Activated naive CD8-positive, alpha-beta T cell treated with anti-CD3 and anti-CD28 coated beads, Interleukin-2, amount 50 U/mL, for 24 hours (primary cell): ENCODE results near the gene MVB12B.

Source experiments
- ATAC-seq: fragments of 150-1000 bp; cut with Tn5 transposase; one replicate; pipeline ENCODE4 v1.10.0; 2021
- DNase-seq: peaks from one replicate; pipeline ENCODE4 v3.0.0; 2021
- H3K27ac Mint-ChIP-seq: one replicate; pipeline ENCODE4 v1.8.0; 2021; ENCODE audit warnings: mild to moderate bottlenecking, mixed read lengths
- H3K27me3 Mint-ChIP-seq: one replicate; pipeline ENCODE4 v1.8.0; 2021; ENCODE audit warnings: mixed read lengths
- H3K36me3 Mint-ChIP-seq: one replicate; pipeline ENCODE4 v1.8.0; 2021; ENCODE audit warnings: low read depth, mixed read lengths
- H3K4me1 Mint-ChIP-seq: one replicate; pipeline ENCODE4 v1.8.0; 2021; ENCODE audit warnings: mixed read lengths
- H3K4me3 Mint-ChIP-seq: one replicate; pipeline ENCODE4 v1.8.0; 2021; ENCODE audit warnings: mild to moderate bottlenecking, moderate library complexity, mixed read lengths
- H3K9me3 Mint-ChIP-seq: one replicate; pipeline ENCODE4 v1.8.0; 2021; ENCODE audit warnings: mixed read lengths

Gene MVB12B

GRCh38 chr9:126419475-126419874 is 92.8 kb downstream of the MVB12B start:
- Mint-ChIP-seq H3K4me3 (no peak overlapping the region), H3K27me3 (no peaks in the 10 kb centered on the region), H3K36me3 (no peaks in the 10 kb centered on the region), H3K4me1 (peaks cover 16% of the 10 kb centered on the region), H3K9me3 (no peaks in the 10 kb centered on the region), H3K27ac (no peak overlapping the region)
- ATAC-seq: no peak
- DNase-seq: no peak

- DNase-seq (no peak), ATAC-seq (no peak)
- Mint-ChIP-seq H3K27me3 (no peaks in the 10 kb centered on the region), H3K9me3 (no peaks in the 10 kb centered on the region), H3K27ac (no peak overlapping the region), H3K4me3 (no peak overlapping the region), H3K4me1 (peaks cover 16% of the 10 kb centered on the region), H3K36me3 (no peaks in the 10 kb centered on the region)
Measured at GRCh38 chr9:126420135-126420534, 93.5 kb downstream of the MVB12B start.

GRCh38 chr9:126420643-126421564 is 94.3 kb downstream of the MVB12B start:
- Mint-ChIP-seq H3K4me3 (no peak overlapping the region), H3K27ac (no peak overlapping the region), H3K4me1 (peaks cover 15% of the 10 kb centered on the region), H3K27me3 (no peaks in the 10 kb centered on the region), H3K9me3 (no peaks in the 10 kb centered on the region), H3K36me3 (no peaks in the 10 kb centered on the region)
- ATAC-seq (no peak), DNase-seq (no peak)

- DNase-seq (no peak), ATAC-seq (no peak)
- H3K27ac Mint-ChIP-seq: no peak overlapping the region
- no peaks in the 10 kb centered on the region for H3K9me3 Mint-ChIP-seq
- no peak overlapping the region for H3K4me3 Mint-ChIP-seq
- no peaks in the 10 kb centered on the region for H3K36me3 Mint-ChIP-seq
- H3K27me3 Mint-ChIP-seq: no peaks in the 10 kb centered on the region
- peaks cover 15% of the 10 kb centered on the region for H3K4me1 Mint-ChIP-seq
Measured at GRCh38 chr9:126421567-126422428, 95.2 kb downstream of the MVB12B start.

GRCh38 chr9:126423142-126423915 is 96.7 kb downstream of the MVB12B start:
- Mint-ChIP-seq H3K4me3 (no peak overlapping the region), H3K27ac (no peak overlapping the region), H3K9me3 (no peaks in the 10 kb centered on the region), H3K27me3 (no peaks in the 10 kb centered on the region), H3K36me3 (no peaks in the 10 kb centered on the region), H3K4me1 (peaks cover 15% of the 10 kb centered on the region)
- no peak for DNase-seq
- no peak for ATAC-seq

GRCh38 chr9:126423916-126424185 is 97.2 kb downstream of the MVB12B start:
- no peak for ATAC-seq
- H3K9me3 Mint-ChIP-seq: no peaks in the 10 kb centered on the region
- no peak for DNase-seq
- H3K27me3 Mint-ChIP-seq: no peaks in the 10 kb centered on the region
- no peaks in the 10 kb centered on the region for H3K36me3 Mint-ChIP-seq
- peaks cover 15% of the 10 kb centered on the region for H3K4me1 Mint-ChIP-seq
- H3K27ac Mint-ChIP-seq: no peak overlapping the region
- no peak overlapping the region for H3K4me3 Mint-ChIP-seq

- peaks cover 15% of the 10 kb centered on the region for H3K4me1 Mint-ChIP-seq
- H3K9me3 Mint-ChIP-seq: no peaks in the 10 kb centered on the region
- H3K36me3 Mint-ChIP-seq: no peaks in the 10 kb centered on the region
- no peak for ATAC-seq
- H3K4me3 Mint-ChIP-seq: no peak overlapping the region
- H3K27ac Mint-ChIP-seq: no peak overlapping the region
- no peaks in the 10 kb centered on the region for H3K27me3 Mint-ChIP-seq
- no peak for DNase-seq
Measured at GRCh38 chr9:126424511-126424910, 97.9 kb downstream of the MVB12B start.

GRCh38 chr9:126428534-126429175 is 102.0 kb downstream of the MVB12B start:
- Mint-ChIP-seq H3K27me3 (no peaks in the 10 kb centered on the region), H3K9me3 (no peaks in the 10 kb centered on the region), H3K4me1 (peaks cover 5% of the 10 kb centered on the region), H3K36me3 (no peaks in the 10 kb centered on the region), H3K27ac (no peak overlapping the region), H3K4me3 (no peak overlapping the region)
- DNase-seq: no peak
- no peak for ATAC-seq

- Mint-ChIP-seq H3K9me3 (no peaks in the 10 kb centered on the region), H3K4me3 (no peak overlapping the region), H3K27me3 (no peaks in the 10 kb centered on the region), H3K4me1 (peaks cover 2% of the 10 kb centered on the region), H3K27ac (no peak overlapping the region), H3K36me3 (no peaks in the 10 kb centered on the region)
- no peak for DNase-seq
- ATAC-seq: no peak
Measured at GRCh38 chr9:126429190-126429589, 102.6 kb downstream of the MVB12B start.

GRCh38 chr9:126430124-126430523 is 103.5 kb downstream of the MVB12B start:
- Mint-ChIP-seq H3K27ac (no peak overlapping the region), H3K36me3 (no peaks in the 10 kb centered on the region), H3K27me3 (no peaks in the 10 kb centered on the region), H3K4me3 (no peak overlapping the region), H3K9me3 (no peaks in the 10 kb centered on the region), H3K4me1 (no peaks in the 10 kb centered on the region)
- no peak for ATAC-seq
- no peak for DNase-seq

- Mint-ChIP-seq H3K4me1 (no peaks in the 10 kb centered on the region), H3K27ac (no peak overlapping the region), H3K9me3 (no peaks in the 10 kb centered on the region), H3K4me3 (no peak overlapping the region), H3K36me3 (no peaks in the 10 kb centered on the region), H3K27me3 (no peaks in the 10 kb centered on the region)
- DNase-seq (no peak), ATAC-seq (no peak)
Measured at GRCh38 chr9:126431077-126431742, 104.6 kb downstream of the MVB12B start.

- no peaks in the 10 kb centered on the region for H3K4me1 Mint-ChIP-seq
- no peak for DNase-seq
- H3K36me3 Mint-ChIP-seq: no peaks in the 10 kb centered on the region
- no peak overlapping the region for H3K4me3 Mint-ChIP-seq
- no peak for ATAC-seq
- no peaks in the 10 kb centered on the region for H3K27me3 Mint-ChIP-seq
- H3K27ac Mint-ChIP-seq: no peak overlapping the region
- no peaks in the 10 kb centered on the region for H3K9me3 Mint-ChIP-seq
Measured at GRCh38 chr9:126432659-126433058, 106.0 kb downstream of the MVB12B start.

GRCh38 chr9:126435105-126435504 is 108.5 kb downstream of the MVB12B start:
- H3K27me3 Mint-ChIP-seq: no peaks in the 10 kb centered on the region
- H3K36me3 Mint-ChIP-seq: no peaks in the 10 kb centered on the region
- no peaks in the 10 kb centered on the region for H3K9me3 Mint-ChIP-seq
- peaks cover 10% of the 10 kb centered on the region for H3K4me1 Mint-ChIP-seq
- H3K27ac Mint-ChIP-seq: no peak overlapping the region
- no peak overlapping the region for H3K4me3 Mint-ChIP-seq
- DNase-seq: no peak
- ATAC-seq: no peak

GRCh38 chr9:126435626-126436025 is 109.0 kb downstream of the MVB12B start:
- ATAC-seq (no peak), DNase-seq (no peak)
- no peaks in the 10 kb centered on the region for H3K27me3 Mint-ChIP-seq
- H3K36me3 Mint-ChIP-seq: no peaks in the 10 kb centered on the region
- no peaks in the 10 kb centered on the region for H3K9me3 Mint-ChIP-seq
- H3K4me1 Mint-ChIP-seq: peaks cover 13% of the 10 kb centered on the region
- H3K4me3 Mint-ChIP-seq: no peak overlapping the region
- H3K27ac Mint-ChIP-seq: no peak overlapping the region
